CD8-positive, alpha-beta memory T cell (primary cell): ENCODE measurements around the gene PRMT1. TPM values are rescaled to one million over a fixed set of nuclear protein-coding genes. Genes with fewer than 3 reads are reported as not detected.

Source experiments
- CTCF ChIA-PET: fragments of 350-600 bp; sonication (Branson Sonifier 250); formaldehyde crosslinking; loops from one replicate; lab custom pipeline; 2021; ENCODE audit warnings: antibody characterized with exemption; lab: Charles Lee
- POLR2A ChIA-PET: fragments of 350-600 bp; sonication (Branson Sonifier 250); formaldehyde crosslinking; loops from one replicate; lab custom pipeline; 2021; ENCODE audit warnings: antibody characterized with exemption; lab: Charles Lee
- DNase-seq, 5 donors: peaks; one replicate each; pipeline versions ENCODE4 v3.0.0 to v3.0.0-alpha.2; 2020 to 2022; ENCODE audit warnings: mixed read lengths in 1 of 5
- H3K27ac ChIP-seq: one replicate; pipeline ENCODE4 v1.7.0; 2013; ENCODE audit warnings: low read depth, mild to moderate bottlenecking, low read length, moderate library complexity
- H3K27me3 ChIP-seq: 2 replicates; pipeline ENCODE4 v1.7.0; 2013; ENCODE audit warnings: low read length, mild to moderate bottlenecking; ENCODE audit not compliant: insufficient read depth, poor library complexity, severe bottlenecking
- H3K36me3 ChIP-seq: 2 replicates; pipeline ENCODE4 v1.7.0; 2013; ENCODE audit warnings: mild to moderate bottlenecking, low read length, moderate library complexity; ENCODE audit not compliant: insufficient read depth
- H3K4me1 ChIP-seq: 2 replicates; pipeline ENCODE4 v1.7.0; 2013; ENCODE audit warnings: mild to moderate bottlenecking, low read length, moderate library complexity; ENCODE audit not compliant: insufficient read depth
- H3K4me3 ChIP-seq: 2 replicates; pipeline ENCODE4 v1.7.0; 2013; ENCODE audit warnings: mild to moderate bottlenecking, low read length
- H3K9me3 ChIP-seq: 2 replicates; pipeline ENCODE4 v1.7.0; 2013; ENCODE audit warnings: mild to moderate bottlenecking, low read length
- H3K27ac Mint-ChIP-seq, 8 donors: one replicate each; pipeline ENCODE4 v1.8.0; 2020 to 2021; ENCODE audit warnings: mixed read lengths in 8 of 8, mild to moderate bottlenecking in 6 of 8, inconsistent platforms in 3 of 8, moderate library complexity in 3 of 8
- H3K27me3 Mint-ChIP-seq, 2 donors: one replicate each; pipeline ENCODE4 v1.8.0; 2020 to 2021; ENCODE audit warnings: mixed read lengths in 2 of 2, mild to moderate bottlenecking in 1 of 2, moderate library complexity in 1 of 2
- H3K36me3 Mint-ChIP-seq, 3 donors: one replicate each; pipeline ENCODE4 v1.8.0; 2020 to 2021; ENCODE audit warnings: mixed read lengths in 3 of 3, inconsistent platforms in 1 of 3, mild to moderate bottlenecking in 1 of 3
- H3K4me1 Mint-ChIP-seq, 3 donors: one replicate each; pipeline ENCODE4 v1.8.0; 2020 to 2021; ENCODE audit warnings: mixed read lengths in 3 of 3, inconsistent platforms in 1 of 3, mild to moderate bottlenecking in 1 of 3
- H3K4me3 Mint-ChIP-seq, 7 donors: one replicate each; pipeline ENCODE4 v1.8.0; 2020 to 2021; ENCODE audit warnings: mixed read lengths in 7 of 7, mild to moderate bottlenecking in 6 of 7, moderate library complexity in 4 of 7, inconsistent platforms in 2 of 7
- H3K9me3 Mint-ChIP-seq, 5 donors: one replicate each; pipeline ENCODE4 v1.8.0; 2020 to 2022; ENCODE audit warnings: mixed read lengths in 5 of 5, mild to moderate bottlenecking in 3 of 5, moderate library complexity in 2 of 5, inconsistent platforms in 1 of 5
- polyA plus RNA-seq: library from polyadenylated mRNA; unstranded; fragments of 300-500 nt; fragmentation: Illumina TruSeq; gene quantifications from one replicate; pipeline ENCODE4 v1.2.3, GENCODE V29; 2021
- total RNA-seq, 2 experiments: library from RNA; stranded (reverse); gene quantifications; one replicate each; pipeline ENCODE4 v1.2.3, GENCODE V29; 2021

The PRMT1 gene
- total and polyA plus RNA-seq, 3 experiments from 2014 or later, result 135 to 537 (median 529) TPM

DNA sequence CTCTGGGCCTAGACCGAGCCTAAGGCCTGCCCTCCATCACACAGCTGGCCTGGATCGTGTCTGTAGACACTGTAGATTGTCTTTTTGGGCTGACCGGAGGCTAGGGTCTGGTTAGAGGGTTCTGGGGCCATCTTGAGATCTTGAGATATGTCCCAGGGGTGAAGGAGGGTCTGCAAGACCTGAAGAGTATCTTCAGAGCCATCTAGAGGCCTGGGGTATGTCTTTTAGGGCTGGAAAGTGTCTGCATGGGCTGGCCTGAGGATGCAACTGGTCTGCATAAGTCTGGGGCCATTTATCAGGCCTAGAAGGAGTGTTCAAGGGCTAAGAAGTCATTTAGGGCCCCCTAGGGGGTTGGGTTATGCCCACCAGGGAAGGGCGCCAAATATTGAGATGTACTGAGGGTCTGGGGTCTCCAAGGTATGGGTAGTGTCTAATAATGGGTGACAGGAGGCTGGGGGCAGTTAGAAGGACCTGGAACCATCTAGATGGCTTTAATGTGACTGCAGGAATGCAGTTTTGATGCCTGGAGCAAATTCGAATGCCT, 34.5 kb upstream of the PRMT1 start:
- Mint-ChIP-seq H3K4me3 (peak overlapping the region; percentile 85 to 97 (median 95)), H3K4me1 (peaks cover 54 to 80% (median 65%) of the 10 kb centered on the region in 3 donors), H3K27ac (peak overlapping the region; percentile 94 to 99 (median 98)), H3K9me3 (no peaks in the 10 kb centered on the region), H3K36me3 (peaks cover 0 to 42% (median 0%) of the 10 kb centered on the region in 3 donors), H3K27me3 (peaks cover 0 to 3% of the 10 kb centered on the region in 2 donors)
- H3K9me3 ChIP-seq, result no peaks in the 10 kb centered on the region
- peaks cover 37% of the 10 kb centered on the region for H3K4me1 ChIP-seq
- H3K27me3 ChIP-seq, result no peaks in the 10 kb centered on the region
- DNase-seq, result no peak
- ChIA-PET CTCF (interaction anchor here (1.0 to 2.8 kb wide), 5 partner anchors 13 to 96 kb away, joined by 3 to 14 read pairs (median 4); partner anchors contain the start of gene PRMT1), POLR2A (interaction anchor here (1.2 to 5.2 kb wide), 8 partner anchors 21 to 209 kb away, joined by 4 to 61 read pairs (median 6); partner anchors contain the start of genes ALDH16A1, BCL2L12, IRF3 and PTOV1)
- peaks cover 7% of the 10 kb centered on the region for H3K36me3 ChIP-seq
- peak overlapping the region; percentile 67 for H3K4me3 ChIP-seq
- peak overlapping the region; percentile 90 for H3K27ac ChIP-seq

DNA sequence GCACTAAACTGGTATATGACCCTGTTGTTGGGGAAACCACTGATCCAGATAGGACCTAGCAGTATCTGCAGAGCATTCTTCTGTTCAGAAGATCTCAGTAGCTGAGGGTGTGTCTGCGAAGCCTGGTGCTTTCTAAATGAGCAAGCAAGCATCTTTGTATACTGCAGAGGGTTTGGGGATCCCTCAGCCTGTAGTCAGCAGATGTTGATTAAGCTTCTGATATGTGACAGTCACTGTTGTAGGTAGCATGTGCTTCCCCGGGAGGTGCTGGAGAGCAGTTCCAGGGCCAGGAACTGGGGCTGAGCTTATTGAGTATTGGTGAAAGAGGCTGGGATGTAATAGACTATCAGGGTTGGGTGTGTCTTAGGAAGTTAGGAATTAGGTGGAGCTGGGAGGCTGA, 33.6 kb upstream of the PRMT1 start:
- ChIA-PET CTCF (interaction anchor here (1.1 to 2.8 kb wide), 5 partner anchors 12 to 35 kb away, joined by 3 to 14 read pairs (median 4); partner anchors contain the start of gene PRMT1), POLR2A (interaction anchor here (5.2 kb wide), 1 partner anchor 21 kb away, joined by 61 read pairs; the partner anchor contains the start of genes BCL2L12 and IRF3)
- no peak overlapping the region for H3K27ac ChIP-seq
- no peaks in the 10 kb centered on the region for H3K27me3 ChIP-seq
- H3K4me1 ChIP-seq, result peaks cover 32% of the 10 kb centered on the region
- Mint-ChIP-seq H3K4me3 (peak overlapping the region; percentile 85 to 97 (median 95)), H3K27ac (peak overlapping the region; percentile 12 to 98 (median 96)), H3K27me3 (peaks cover 0 to 3% of the 10 kb centered on the region in 2 donors), H3K36me3 (peaks cover 0 to 47% (median 0%) of the 10 kb centered on the region in 3 donors), H3K4me1 (peaks cover 48 to 72% (median 57%) of the 10 kb centered on the region in 3 donors), H3K9me3 (no peaks in the 10 kb centered on the region)
- H3K36me3 ChIP-seq, result peaks cover 7% of the 10 kb centered on the region
- no peak for DNase-seq
- H3K9me3 ChIP-seq, result no peaks in the 10 kb centered on the region
- no peak overlapping the region for H3K4me3 ChIP-seq

DNA sequence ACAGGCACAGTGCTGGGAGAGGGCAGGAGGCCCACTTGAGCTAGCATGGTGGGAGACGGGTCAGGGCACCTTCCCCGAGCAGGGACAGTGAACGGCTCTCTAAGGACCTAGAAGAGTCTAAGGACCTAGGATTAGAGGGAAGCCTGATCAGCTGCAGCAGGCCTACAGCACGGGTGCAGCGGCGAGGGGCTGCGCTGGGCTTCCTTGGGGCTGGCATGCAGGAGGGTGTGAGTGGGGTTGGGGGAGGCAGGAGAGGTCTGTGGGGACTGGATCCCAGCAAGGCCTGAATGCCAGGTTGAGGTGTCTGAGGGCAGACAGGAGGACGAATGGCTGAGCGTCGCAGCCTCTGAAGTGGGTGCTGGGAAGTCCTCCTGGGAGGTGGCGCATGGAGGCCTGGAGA, 31.5 kb upstream of the PRMT1 start:
- no peaks in the 10 kb centered on the region for H3K27me3 ChIP-seq
- ChIA-PET POLR2A (interaction anchor here (1.2 kb wide), 1 partner anchor 9 kb away, joined by 4 read pairs; no protein-coding TSS in a partner anchor), CTCF (no interaction called here)
- peaks cover 0 to 62% (median 0%) of the 10 kb centered on the region in 3 donors for H3K36me3 Mint-ChIP-seq
- H3K4me1 Mint-ChIP-seq, result peaks cover 36 to 54% (median 40%) of the 10 kb centered on the region in 3 donors
- H3K27ac ChIP-seq, result no peak overlapping the region
- H3K9me3 ChIP-seq, result no peaks in the 10 kb centered on the region
- no peak overlapping the region for H3K4me3 ChIP-seq
- DNase-seq, result no peak
- no peak overlapping the region for H3K4me3 Mint-ChIP-seq
- H3K4me1 ChIP-seq, result peaks cover 23% of the 10 kb centered on the region
- H3K27ac Mint-ChIP-seq, result peak overlapping the region in 2 of 8 donors; percentile 48 to 75
- H3K9me3 Mint-ChIP-seq, result no peaks in the 10 kb centered on the region
- peaks cover 0 to 3% of the 10 kb centered on the region in 2 donors for H3K27me3 Mint-ChIP-seq
- H3K36me3 ChIP-seq, result peaks cover 17% of the 10 kb centered on the region

DNA sequence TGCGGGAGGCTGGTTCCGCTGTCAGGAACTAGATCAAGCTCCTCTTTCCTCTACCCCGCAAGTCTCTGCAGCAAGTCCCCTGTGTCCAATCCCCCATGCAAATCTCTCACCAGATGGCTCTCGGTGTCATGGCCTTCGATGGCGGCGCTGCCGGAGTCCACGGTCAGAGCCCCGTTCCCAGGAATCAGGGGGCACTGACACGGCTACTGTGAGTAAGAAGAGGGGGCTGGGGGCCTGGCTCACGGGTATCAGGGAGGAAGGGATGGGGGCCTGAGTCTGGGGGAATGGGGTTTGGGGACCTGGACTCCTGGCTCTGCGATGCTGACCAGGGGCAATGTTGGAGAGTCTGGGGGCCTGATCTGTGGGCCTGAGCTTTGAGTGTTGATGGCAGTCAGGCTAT, 31.1 kb upstream of the PRMT1 start:
- peaks cover 19% of the 10 kb centered on the region for H3K4me1 ChIP-seq
- no peaks in the 10 kb centered on the region for H3K9me3 Mint-ChIP-seq
- CTCF ChIA-PET, result no interaction called here
- H3K27me3 Mint-ChIP-seq, result peaks cover 0 to 3% of the 10 kb centered on the region in 2 donors
- H3K27me3 ChIP-seq, result no peaks in the 10 kb centered on the region
- no peak for DNase-seq
- peaks cover 17% of the 10 kb centered on the region for H3K36me3 ChIP-seq
- POLR2A ChIA-PET, result no interaction called here
- H3K4me3 ChIP-seq, result no peak overlapping the region
- no peak overlapping the region for H3K4me3 Mint-ChIP-seq
- no peaks in the 10 kb centered on the region for H3K9me3 ChIP-seq
- H3K27ac ChIP-seq, result no peak overlapping the region
- H3K27ac Mint-ChIP-seq, result peak overlapping the region in 2 of 8 donors; percentile 48 to 74
- H3K4me1 Mint-ChIP-seq, result peaks cover 32 to 50% (median 36%) of the 10 kb centered on the region in 3 donors
- H3K36me3 Mint-ChIP-seq, result peaks cover 0 to 64% (median 0%) of the 10 kb centered on the region in 3 donors

DNA sequence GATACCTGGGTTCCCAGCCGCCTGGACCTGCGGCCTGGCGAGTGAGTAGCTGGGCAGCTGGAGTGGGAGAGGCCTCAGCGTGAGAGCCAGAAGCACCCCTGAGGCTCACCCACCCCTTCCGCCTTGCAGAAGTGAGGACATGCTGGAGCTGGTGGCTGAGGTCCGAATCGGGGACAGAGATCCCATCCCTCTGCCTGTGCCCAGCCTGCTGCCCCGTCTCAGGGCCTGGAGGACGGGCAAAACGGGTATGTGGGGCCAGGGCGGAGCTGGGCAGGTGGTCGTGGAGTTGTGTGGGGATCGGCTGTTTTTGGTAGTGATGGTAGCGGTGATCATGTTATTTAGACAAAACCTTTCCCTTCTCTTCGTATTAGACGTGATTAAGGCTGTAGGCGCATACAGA, 30.5 kb upstream of the PRMT1 start:
- Histone ChIP-seq H3K36me3 (peaks cover 17% of the 10 kb centered on the region), H3K4me1 (peaks cover 13% of the 10 kb centered on the region), H3K27ac (no peak overlapping the region), H3K27me3 (no peaks in the 10 kb centered on the region), H3K4me3 (no peak overlapping the region), H3K9me3 (no peaks in the 10 kb centered on the region)
- Mint-ChIP-seq H3K4me1 (peaks cover 28 to 46% (median 31%) of the 10 kb centered on the region in 3 donors), H3K9me3 (no peaks in the 10 kb centered on the region), H3K27ac (peak overlapping the region in 3 of 8 donors; percentile 20 to 79 (median 52)), H3K4me3 (peak overlapping the region in 2 of 7 donors; percentile 23 to 64), H3K36me3 (peaks cover 0 to 65% (median 0%) of the 10 kb centered on the region in 3 donors), H3K27me3 (peaks cover 0 to 3% of the 10 kb centered on the region in 2 donors)
- POLR2A ChIA-PET, result no interaction called here
- CTCF ChIA-PET, result no interaction called here
- peak in 1 of 5 donors; percentile 37 for DNase-seq

DNA sequence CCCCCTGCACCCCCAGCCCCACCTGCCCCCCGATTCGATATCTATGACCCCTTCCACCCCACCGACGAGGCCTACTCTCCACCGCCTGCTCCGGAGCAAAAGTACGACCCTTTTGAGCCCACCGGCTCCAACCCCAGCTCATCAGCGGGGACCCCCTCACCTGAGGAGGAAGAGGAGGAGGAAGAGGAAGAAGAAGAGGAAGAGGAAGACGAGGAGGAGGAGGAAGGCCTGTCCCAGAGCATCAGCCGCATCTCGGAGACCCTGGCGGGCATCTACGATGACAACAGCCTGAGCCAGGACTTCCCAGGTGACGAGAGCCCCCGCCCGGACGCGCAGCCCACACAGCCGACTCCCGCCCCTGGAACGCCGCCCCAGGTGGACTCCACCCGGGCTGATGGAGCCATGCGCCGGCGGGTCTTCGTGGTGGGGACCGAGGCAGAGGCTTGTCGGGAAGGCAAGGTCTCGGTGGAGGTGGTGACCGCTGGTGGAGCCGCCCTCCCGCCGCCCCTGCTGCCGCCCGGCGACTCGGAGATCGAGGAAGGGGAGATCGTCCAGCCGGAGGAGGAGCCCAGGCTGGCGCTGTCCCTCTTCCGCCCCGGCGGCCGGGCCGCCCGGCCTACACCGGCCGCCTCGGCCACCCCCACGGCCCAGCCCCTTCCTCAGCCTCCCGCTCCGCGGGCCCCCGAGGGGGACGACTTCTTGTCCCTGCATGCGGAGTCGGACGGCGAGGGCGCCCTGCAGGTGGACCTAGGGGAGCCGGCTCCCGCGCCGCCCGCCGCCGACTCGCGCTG, 25.8 kb upstream of the PRMT1 start:
- peaks cover 2 to 6% (median 4%) of the 10 kb centered on the region in 3 donors for H3K4me1 Mint-ChIP-seq
- no peak overlapping the region for H3K4me3 Mint-ChIP-seq
- no peaks in the 10 kb centered on the region for H3K4me1 ChIP-seq
- DNase-seq, result peak in 1 of 5 donors; percentile 45
- CTCF ChIA-PET, result no interaction called here
- H3K36me3 ChIP-seq, result peaks cover 38% of the 10 kb centered on the region
- H3K9me3 ChIP-seq, result no peaks in the 10 kb centered on the region
- H3K27me3 Mint-ChIP-seq, result no peaks in the 10 kb centered on the region
- H3K27me3 ChIP-seq, result no peaks in the 10 kb centered on the region
- peaks cover 0 to 74% (median 1%) of the 10 kb centered on the region in 3 donors for H3K36me3 Mint-ChIP-seq
- POLR2A ChIA-PET, result no interaction called here
- no peak overlapping the region for H3K4me3 ChIP-seq
- no peaks in the 10 kb centered on the region for H3K9me3 Mint-ChIP-seq
- H3K27ac Mint-ChIP-seq, result no peak overlapping the region
- no peak overlapping the region for H3K27ac ChIP-seq

DNA sequence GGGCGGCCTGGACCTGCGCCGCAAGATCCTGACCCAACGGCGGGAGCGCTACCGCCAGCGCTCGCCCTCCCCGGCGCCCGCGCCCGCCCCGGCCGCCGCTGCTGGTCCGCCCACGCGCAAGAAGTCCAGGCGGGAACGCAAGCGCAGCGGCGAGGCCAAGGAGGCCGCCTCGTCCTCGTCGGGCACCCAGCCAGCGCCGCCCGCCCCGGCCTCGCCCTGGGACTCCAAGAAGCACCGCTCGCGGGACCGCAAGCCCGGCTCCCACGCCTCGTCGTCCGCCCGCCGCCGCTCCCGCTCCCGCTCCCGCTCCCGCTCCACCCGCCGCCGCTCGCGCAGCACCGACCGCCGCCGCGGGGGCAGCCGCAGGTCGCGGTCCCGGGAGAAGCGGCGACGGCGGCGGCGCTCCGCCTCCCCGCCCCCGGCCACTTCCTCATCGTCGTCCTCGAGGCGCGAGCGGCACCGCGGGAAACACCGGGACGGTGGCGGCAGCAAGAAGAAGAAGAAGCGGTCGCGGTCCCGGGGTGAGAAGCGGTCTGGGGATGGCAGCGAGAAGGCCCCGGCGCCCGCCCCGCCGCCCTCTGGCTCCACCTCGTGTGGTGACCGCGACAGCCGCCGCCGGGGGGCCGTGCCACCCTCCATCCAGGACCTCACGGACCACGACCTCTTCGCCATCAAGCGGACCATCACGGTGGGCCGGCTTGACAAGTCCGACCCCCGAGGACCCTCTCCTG, 25.1 kb upstream of the PRMT1 start:
- H3K27me3 Mint-ChIP-seq, result no peaks in the 10 kb centered on the region

More for the DNA sequence above, 25.1 kb upstream of the PRMT1 start:
- peaks cover 0 to 74% (median 1%) of the 10 kb centered on the region in 3 donors for H3K36me3 Mint-ChIP-seq
- peaks cover 39% of the 10 kb centered on the region for H3K36me3 ChIP-seq
- no peak overlapping the region for H3K4me3 ChIP-seq
- no peaks in the 10 kb centered on the region for H3K9me3 Mint-ChIP-seq
- no peak overlapping the region for H3K27ac ChIP-seq
- no peaks in the 10 kb centered on the region for H3K27me3 ChIP-seq
- H3K4me1 Mint-ChIP-seq, result peaks cover 1% of the 10 kb centered on the region in 3 donors
- H3K4me3 Mint-ChIP-seq, result no peak overlapping the region
- no peak overlapping the region for H3K27ac Mint-ChIP-seq
- ChIA-PET POLR2A (no interaction called here), CTCF (no interaction called here)
- no peak for DNase-seq
- H3K9me3 ChIP-seq, result no peaks in the 10 kb centered on the region
- no peaks in the 10 kb centered on the region for H3K4me1 ChIP-seq
